H1 (cell line): ENCODE results near the gene PPP2R5B.

Experiments used
- BACH1 ChIP-seq: IDR thresholded peaks from 2 replicates; pipeline ENCODE4 v1.6.1; 2012; ENCODE audit warnings: low read length, improper control_type of control experiment
- CBX8 ChIP-seq: fragments of 300-800, 300-1000 bp; sonication (generic); IDR thresholded peaks from 2 replicates; pipeline ENCODE4 v1.7.1; 2016; ENCODE audit warnings: low read depth, low read length, borderline replicate concordance
- CEBPB ChIP-seq: IDR thresholded peaks from 2 replicates; pipeline ENCODE4 v1.6.1; 2012; ENCODE audit warnings: low read depth, low read length
- JUN ChIP-seq: IDR thresholded peaks from 2 replicates; pipeline ENCODE4 v1.6.1; 2011; ENCODE audit warnings: low read depth, mild to moderate bottlenecking, improper control_type of control experiment, low read length
- KDM4A ChIP-seq: IDR thresholded peaks from one replicate; pipeline ENCODE4 v1.7.1; 2012; ENCODE audit warnings: low read depth, mild to moderate bottlenecking, moderate library complexity, low read length, inconsistent platforms; ENCODE audit not compliant: severe bottlenecking
- SP1 ChIP-seq: IDR thresholded peaks from 2 replicates; pipeline ENCODE4 v1.6.1; 2011; ENCODE audit warnings: low read depth, low read length
- TF ChIP-seq, protein P1 (sequence below), 3 experiments: IDR thresholded peaks; 1 replicate in 2 of 3; 2 replicates in 1 of 3; pipeline versions ENCODE4 v1.5.1 to v1.6.1; 2011; ENCODE audit warnings: low read length in 3 of 3, mild to moderate bottlenecking in 3 of 3, inconsistent platforms in 2 of 3, low read depth in 1 of 3, moderate library complexity in 1 of 3; ENCODE audit not compliant: insufficient read depth in 1 of 3; ENCODE audit errors: control extremely low read depth in 1 of 3

DNA sequence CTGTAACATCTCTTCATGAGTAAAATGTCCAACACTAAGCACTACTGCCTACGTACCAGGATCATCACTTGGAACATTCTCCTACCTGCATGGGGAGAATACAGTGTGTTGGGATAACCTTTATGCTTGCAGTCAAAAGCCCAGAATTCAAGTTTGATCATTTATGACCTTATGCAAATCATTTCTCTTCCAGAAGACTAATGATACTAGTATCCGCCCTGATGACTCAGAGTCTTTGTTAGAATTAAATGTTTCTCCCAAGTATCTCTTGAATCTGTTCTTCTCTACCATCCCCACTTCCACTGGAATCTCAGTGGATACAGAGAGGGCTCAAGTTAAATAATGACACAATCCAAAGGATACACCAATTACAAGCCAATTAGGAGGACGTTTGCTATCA is 35.0 kb downstream of the PPP2R5B start:
- TF ChIP-seq CBX8, result no peak
- no peak for TF ChIP-seq KDM4A
- TF ChIP-seq JUN, result no peak
- TF ChIP-seq CEBPB, result no peak
- TF ChIP-seq BACH1, result no peak
- TF ChIP-seq, protein P1, sequence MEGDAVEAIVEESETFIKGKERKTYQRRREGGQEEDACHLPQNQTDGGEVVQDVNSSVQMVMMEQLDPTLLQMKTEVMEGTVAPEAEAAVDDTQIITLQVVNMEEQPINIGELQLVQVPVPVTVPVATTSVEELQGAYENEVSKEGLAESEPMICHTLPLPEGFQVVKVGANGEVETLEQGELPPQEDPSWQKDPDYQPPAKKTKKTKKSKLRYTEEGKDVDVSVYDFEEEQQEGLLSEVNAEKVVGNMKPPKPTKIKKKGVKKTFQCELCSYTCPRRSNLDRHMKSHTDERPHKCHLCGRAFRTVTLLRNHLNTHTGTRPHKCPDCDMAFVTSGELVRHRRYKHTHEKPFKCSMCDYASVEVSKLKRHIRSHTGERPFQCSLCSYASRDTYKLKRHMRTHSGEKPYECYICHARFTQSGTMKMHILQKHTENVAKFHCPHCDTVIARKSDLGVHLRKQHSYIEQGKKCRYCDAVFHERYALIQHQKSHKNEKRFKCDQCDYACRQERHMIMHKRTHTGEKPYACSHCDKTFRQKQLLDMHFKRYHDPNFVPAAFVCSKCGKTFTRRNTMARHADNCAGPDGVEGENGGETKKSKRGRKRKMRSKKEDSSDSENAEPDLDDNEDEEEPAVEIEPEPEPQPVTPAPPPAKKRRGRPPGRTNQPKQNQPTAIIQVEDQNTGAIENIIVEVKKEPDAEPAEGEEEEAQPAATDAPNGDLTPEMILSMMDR (IDR thresholded peaks at IDR 0.05; ENCODE audit: control extremely low read depth in 1 of 3, insufficient read depth in 1 of 3, low read depth in 1 of 3, low read length in 3 of 3), result no peak
- no peak for TF ChIP-seq SP1
